Right lobe of liver (tissue), 4 donors: ENCODE data around the gene OBP2B.

Source experiments
- POLR2A ChIP-seq: fragments of 450-650 bp; IDR thresholded peaks from one replicate; pipeline ENCODE4 v1.6.1; 2017; ENCODE audit warnings: antibody characterized with exemption, mild to moderate bottlenecking
- TF ChIP-seq, protein P1 (sequence below), 4 donors: fragments of 200-600 bp in 3 of 4; fragments of 450-650 bp in 1 of 4; IDR thresholded peaks; one replicate each; pipeline versions ENCODE4 v1.5.1 to v1.8.0; 2016 to 2022; ENCODE audit warnings: antibody characterized with exemption in 4 of 4, mild to moderate bottlenecking in 2 of 4
- donor health status: DM: no; HTN: no; CAD: no.
- donor health status: DM: no; HTN: no; CAD: no.
- donor health status: DM: no; HTN: yes; CAD: no.

DNA sequence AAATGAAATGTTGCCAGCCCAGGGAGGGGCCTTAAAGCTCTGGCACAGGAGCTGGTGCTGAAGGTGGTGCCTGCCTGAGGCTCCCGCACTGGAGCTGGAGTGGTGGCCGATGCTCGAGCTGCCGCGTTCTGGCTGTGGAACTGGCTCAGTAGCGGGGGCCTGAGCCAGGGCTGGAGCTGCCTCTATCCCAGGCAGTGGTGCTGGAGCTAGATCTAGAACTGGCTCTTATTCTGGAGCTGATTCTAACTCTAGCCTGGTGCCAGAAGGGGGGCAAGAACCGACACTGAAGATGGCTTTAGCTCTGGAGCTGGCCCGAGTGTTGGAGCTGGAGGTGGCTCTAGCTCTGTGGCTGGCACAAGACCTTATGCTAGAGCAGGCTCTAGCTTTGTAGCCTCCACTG is 19.2 kb downstream of the OBP2B start:
- TF ChIP-seq, protein P1, sequence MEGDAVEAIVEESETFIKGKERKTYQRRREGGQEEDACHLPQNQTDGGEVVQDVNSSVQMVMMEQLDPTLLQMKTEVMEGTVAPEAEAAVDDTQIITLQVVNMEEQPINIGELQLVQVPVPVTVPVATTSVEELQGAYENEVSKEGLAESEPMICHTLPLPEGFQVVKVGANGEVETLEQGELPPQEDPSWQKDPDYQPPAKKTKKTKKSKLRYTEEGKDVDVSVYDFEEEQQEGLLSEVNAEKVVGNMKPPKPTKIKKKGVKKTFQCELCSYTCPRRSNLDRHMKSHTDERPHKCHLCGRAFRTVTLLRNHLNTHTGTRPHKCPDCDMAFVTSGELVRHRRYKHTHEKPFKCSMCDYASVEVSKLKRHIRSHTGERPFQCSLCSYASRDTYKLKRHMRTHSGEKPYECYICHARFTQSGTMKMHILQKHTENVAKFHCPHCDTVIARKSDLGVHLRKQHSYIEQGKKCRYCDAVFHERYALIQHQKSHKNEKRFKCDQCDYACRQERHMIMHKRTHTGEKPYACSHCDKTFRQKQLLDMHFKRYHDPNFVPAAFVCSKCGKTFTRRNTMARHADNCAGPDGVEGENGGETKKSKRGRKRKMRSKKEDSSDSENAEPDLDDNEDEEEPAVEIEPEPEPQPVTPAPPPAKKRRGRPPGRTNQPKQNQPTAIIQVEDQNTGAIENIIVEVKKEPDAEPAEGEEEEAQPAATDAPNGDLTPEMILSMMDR (IDR thresholded peaks at IDR 0.05): no peak
- no peak for TF ChIP-seq POLR2A
